HG03565 (cell line): ENCODE data around the gene HTT.

ENCODE experiments used
- ATAC-seq: cut with Tn5 transposase; IDR thresholded peaks from one replicate; pipeline ENCODE4 v1.9.1; 2021; ENCODE audit warnings: mild to moderate bottlenecking, moderate library complexity; ENCODE audit not compliant: unreplicated experiment

The HTT gene

GRCh38 chr4:3074078-3074845, at the start of gene HTT, which contains the start of gene HTT-AS:
Gene HTT (plus strand): TSS chr4:3074681. CDS start chr4:3074826, 145 bp downstream.
Gene HTT-AS (minus strand): TSS chr4:3074538.
- peak; percentile 57 for ATAC-seq

GRCh38 chr4:3025881-3026280, 48.6 kb upstream of the HTT start:
- no peak for ATAC-seq

- no peak for ATAC-seq
Measured at GRCh38 chr4:3026540-3026939, 47.9 kb upstream of the HTT start.

GRCh38 chr4:3029464-3029863, 45.0 kb upstream of the HTT start:
- ATAC-seq = no peak

DNA sequence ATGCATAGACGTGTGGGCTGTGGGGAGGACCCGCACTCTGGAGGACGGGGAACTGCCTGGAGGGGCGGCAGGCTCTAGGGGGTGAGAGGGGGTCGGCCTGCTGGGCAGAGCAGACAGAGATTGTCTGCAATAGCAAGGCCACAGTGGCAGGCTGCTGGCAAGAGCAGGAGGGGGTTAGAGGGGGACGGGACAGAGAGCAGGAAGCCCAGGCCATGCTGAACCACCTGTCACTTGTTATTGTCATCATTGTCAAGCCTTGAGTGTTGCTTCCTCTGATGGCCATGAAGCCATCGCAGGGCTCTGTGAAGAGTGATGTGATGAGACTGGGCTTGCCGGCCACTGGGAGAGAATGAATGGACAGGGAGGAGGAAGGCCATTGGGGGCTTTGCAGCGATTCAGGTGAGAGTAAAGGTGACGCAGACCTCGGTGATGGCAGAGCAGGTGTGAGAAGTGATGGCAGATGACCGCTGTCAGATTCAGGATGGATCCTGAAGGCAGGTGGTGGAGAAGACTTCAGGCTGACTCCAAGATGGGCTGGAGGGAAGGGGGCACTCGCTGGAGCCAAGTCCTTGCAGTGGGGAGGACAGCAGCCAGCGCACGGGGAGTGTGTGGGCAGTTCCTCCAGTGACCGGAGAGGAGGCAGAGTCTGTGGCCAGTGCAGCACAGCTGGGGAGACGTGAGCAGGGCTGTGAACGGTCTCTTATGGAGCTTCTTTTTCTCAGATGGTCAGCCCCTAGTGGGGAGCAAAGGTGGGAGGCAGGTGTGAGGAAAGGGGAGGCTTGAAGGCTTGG, 43.7 kb upstream of the HTT start:
- ATAC-seq = no peak

- ATAC-seq = no peak
Measured at GRCh38 chr4:3031357-3032082, 43.0 kb upstream of the HTT start.

DNA sequence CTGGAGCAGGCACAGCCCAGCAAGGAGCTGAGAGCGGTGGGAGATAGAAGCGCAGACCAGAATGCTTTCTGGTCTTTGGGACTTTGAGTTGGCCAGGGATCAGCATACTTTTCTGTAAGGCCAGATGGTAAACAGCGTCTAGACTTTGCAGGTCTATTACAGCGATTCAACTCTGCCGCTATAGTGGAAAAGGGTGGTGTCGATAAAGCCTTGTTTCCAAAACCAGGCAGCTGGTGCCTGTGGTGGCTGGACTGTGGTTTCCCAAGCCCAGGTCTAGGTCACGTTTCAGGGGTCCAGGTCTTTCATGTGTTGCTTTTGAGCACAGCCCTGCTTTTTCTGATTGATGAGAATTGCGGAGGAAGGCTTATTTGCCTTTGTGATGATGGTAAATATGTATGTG, 40.2 kb upstream of the HTT start:
- ATAC-seq = no peak

DNA sequence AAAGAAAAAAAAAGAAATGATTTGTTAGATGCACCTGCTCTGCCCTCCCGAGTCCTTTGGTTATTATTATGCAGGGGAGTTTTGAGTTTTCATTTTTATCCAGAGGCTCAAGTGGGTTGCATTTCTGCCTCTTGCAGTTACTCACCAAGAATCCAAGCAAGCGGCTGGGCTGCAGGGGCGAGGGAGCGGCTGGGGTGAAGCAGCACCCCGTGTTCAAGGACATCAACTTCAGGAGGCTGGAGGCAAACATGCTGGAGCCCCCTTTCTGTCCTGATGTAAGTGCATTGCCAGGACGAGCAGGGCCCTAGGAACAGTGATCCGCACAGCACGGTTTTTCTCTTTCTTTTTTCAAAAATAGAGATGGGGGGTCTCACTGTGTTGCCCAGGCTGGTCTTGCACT, 39.2 kb upstream of the HTT start:
- ATAC-seq = no peak

GRCh38 chr4:3035674-3036073, 38.8 kb upstream of the HTT start:
- ATAC-seq = no peak

- ATAC-seq = no peak
Measured at GRCh38 chr4:3036131-3036952, 38.1 kb upstream of the HTT start.

- ATAC-seq = no peak
Measured at GRCh38 chr4:3037957-3038461, 36.5 kb upstream of the HTT start.

- ATAC-seq = no peak
Measured at GRCh38 chr4:3039706-3040366, 34.6 kb upstream of the HTT start.

DNA sequence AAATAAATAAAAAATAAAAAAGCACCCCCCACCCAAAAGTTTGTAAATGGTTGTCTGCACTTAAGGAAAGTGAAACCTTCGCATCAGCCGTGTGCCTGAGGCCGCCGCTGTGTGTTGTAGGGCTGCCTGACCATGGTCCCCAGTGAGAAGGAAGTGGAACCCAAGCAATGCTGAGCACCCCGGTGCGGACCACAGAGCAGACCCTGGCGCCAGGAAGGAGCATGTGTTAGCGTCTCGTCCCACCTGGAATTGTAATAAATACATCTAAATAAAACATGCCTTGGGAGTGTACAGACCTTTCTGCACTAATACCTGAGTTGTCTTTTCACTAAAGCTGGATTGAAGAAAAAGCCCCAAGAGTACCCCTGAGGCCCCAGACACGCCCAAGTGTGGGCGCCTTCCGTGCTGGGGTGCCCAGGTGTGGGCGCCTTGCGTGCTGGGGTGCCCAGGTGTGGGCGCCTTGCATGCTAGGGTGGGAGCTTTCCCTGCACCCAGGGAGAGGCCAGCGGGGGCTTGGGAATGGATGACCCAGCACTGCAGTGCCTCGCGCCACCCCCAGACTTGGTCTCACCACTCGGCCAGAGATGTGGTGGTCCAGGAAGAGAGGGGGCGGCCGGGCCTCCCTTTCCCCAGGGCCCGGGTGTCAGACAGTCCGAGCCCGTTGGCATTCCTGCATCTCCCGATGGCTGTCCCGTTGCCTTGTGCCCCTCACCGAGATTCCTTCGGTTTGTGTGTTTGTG, 33.9 kb upstream of the HTT start:
- no peak for ATAC-seq

DNA sequence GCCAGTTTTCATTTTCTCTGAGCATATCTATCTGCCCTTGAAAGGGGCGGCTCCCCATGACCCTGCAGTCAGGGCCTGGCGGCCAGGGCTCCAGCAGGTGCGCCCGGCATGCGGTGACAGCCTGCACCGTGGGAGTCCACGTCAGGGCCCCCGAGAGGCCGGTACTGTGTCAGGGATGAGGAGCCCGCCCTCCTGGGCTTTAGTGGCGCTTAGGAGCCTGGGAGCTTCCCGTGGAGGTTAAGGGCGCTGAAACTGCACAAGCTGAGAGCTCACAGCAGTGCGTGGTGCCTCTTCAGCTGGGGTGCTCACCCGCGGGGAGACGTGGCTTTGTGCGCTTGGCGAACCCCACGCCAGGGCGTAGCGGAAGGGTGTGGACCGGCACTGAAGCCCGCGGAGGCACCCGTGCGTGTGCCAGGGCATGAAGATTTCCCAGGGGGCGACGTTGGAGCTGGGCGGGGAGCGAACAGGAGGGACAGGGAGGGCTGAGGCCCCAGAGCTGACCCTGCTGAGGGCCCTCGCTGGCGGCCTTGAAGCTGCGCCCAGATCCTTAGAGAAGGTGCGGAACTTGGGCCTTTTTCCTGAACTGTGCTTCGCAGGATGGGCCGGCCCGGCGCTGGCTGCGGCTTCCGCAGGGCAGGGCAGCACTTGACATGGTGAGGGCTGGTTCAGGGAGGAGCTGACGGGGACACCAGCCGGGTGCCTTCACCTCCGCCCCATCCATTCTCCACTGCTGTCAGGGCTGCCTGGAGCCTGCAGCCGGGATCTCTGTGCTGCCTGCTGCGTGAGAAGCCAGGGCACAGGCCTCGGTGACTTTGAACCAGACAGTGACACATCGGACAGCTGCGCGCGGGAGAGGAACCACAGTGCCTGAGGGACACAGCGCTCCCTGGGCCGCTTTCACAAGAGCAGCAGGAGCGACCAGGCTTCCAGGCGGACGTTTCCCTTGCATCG, 33.0 kb upstream of the HTT start:
- no peak for ATAC-seq

DNA sequence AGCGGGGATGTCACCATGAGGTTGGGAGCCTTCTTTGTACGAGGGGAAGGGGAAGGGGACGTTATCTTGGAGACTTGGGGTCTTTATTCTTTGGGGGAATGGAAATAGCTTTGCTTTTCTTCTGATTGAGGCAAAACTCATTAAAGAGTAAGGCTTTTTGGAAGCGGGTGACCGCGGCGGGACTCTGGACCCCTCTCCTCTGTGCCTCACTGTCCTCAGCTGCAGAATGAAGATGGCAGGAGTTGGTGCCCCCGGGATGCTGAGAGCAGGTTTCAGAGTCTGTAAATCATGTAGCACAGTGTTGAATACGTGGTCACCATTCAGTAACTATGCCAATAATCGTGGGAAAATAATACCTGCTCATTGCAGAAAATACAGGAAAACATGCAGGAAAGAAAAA, 32.3 kb upstream of the HTT start:
- ATAC-seq = no peak

DNA sequence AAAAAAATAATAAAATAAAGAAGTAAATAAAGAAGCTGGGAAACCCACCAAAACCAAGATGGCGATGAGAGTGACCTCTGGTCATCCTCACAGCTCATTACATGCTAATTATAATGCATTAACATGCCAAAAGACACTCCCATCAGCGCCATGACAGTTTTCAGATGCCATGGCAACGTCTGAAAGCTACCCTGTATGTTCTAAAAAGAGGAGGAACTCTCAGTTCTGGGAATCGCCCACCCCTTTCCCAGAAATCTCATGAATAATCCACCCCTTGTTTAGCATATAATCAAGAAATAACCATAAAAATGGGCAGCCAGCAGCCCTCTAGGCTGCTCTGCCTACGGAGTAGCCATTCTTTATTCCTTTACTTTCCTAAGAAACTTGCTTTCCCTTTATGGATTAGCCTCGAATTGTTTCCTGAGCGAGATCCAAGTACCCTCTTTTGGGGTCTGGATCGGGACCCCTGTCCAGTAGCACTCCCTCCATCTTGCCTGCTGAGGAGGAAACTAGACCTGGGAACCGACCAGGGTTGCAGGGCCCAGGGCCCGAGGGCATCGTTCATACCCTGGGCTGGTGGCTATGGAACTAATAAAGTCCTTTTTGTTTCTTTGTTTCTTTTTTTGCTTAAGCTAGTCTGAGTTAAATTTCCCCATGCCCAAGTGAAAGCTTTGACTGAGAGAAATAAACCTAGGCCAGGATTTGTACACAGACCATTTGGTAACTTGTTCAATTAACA, 31.0 kb upstream of the HTT start:
- ATAC-seq = no peak
